K562 (cell line): ENCODE results near the gene MID2. TPM values are rescaled to one million over a fixed set of nuclear protein-coding genes. Genes with fewer than 3 reads are reported as not detected.
A peak's percentile ranks its signal among the peaks of the same experiment; 100 is the strongest.

ENCODE experiments used
- ATAC-seq: fragments of 200-7000 bp; cut with Tn5 transposase; 3 replicates; pipeline ENCODE4 v1.9.1; 2020; ENCODE audit warnings: moderate library complexity
- BruUV-seq: library from RNA; stranded (reverse); fragments of 400-500 nt; replicated peaks from 2 replicates; lab custom pipeline; 2021; lab: Mats Ljungman, UMichigan
- CTCF ChIA-PET: fragments of 300-600 bp; formaldehyde crosslinking; extraction: SDS; loops from one replicate; lab custom pipeline; 2021; ENCODE audit warnings: low intra/inter-chr PET ratio; lab: Yijun Ruan, JAX
- POLR2A ChIA-PET: fragments of 300-600, 350-650 bp; sonication (Branson Sonifier 250); formaldehyde crosslinking; extraction: SDS; loops from one replicate; lab custom pipeline; 2021; ENCODE audit warnings: antibody characterized with exemption, inconsistent platforms; lab: Yijun Ruan, JAX
- DNase-seq, 4 experiments: peaks; one replicate each; pipeline versions ENCODE4 v3.0.0 to v3.0.0-alpha.2; 2011 to 2018; ENCODE audit warnings: low spot score in 3 of 4, mixed read lengths in 3 of 4; ENCODE audit errors: extremely low read depth in 1 of 4
- FAIRE-seq: peaks from 2 replicates; lab custom pipeline; 2011; peaks lifted over from hg19 to GRCh38; lab: Jason Lieb, UNC
- H2AFZ ChIP-seq: 2 replicates; pipeline ENCODE4 v1.6.0; 2011; ENCODE audit warnings: low read depth, low read length, control low read depth, inconsistent platforms
- H3K27ac ChIP-seq: fragments of 200-600 bp; 3 replicates; pipeline ENCODE4 v1.8.0; 2011; ENCODE audit warnings: low read depth, mild to moderate bottlenecking, control low read depth, inconsistent platforms, low read length, moderate library complexity, mixed read lengths; ENCODE audit errors: extremely low read depth
- H3K27me3 ChIP-seq, 2 experiments: fragments of 300-600 bp in 1 of 2; 2 replicates in 1 of 2; 3 replicates in 1 of 2; pipeline versions ENCODE4 v1.6.0 to v1.8.0; 2011; ENCODE audit warnings: inconsistent platforms in 2 of 2, low read length in 2 of 2, mild to moderate bottlenecking in 1 of 2, mixed read lengths in 1 of 2, moderate library complexity in 1 of 2; ENCODE audit not compliant: control insufficient read depth in 2 of 2, insufficient read depth in 2 of 2
- H3K36me3 ChIP-seq: fragments of 300-600 bp; 3 replicates; pipeline ENCODE4 v1.8.0; 2011; ENCODE audit warnings: mild to moderate bottlenecking, low read length, inconsistent platforms; ENCODE audit not compliant: control insufficient read depth, insufficient read depth
- H3K4me1 ChIP-seq, 2 experiments: fragments of 200-600 bp in 1 of 2; replicated peaks in 1 of 2; 2 replicates in 1 of 2; 3 replicates in 1 of 2; pipeline versions ENCODE4 v1.5.1 to v1.8.0; 2011; ENCODE audit warnings: inconsistent platforms in 2 of 2, low read length in 2 of 2, mild to moderate bottlenecking in 1 of 2, mixed read lengths in 1 of 2, moderate library complexity in 1 of 2; ENCODE audit not compliant: control insufficient read depth in 2 of 2, insufficient read depth in 2 of 2
- H3K4me2 ChIP-seq: 2 replicates; pipeline ENCODE4 v1.6.1; 2011; ENCODE audit warnings: low read length, control low read depth, inconsistent platforms, mixed read lengths; ENCODE audit not compliant: insufficient read depth
- H3K4me3 ChIP-seq: fragments of 200-600 bp; sonication (generic), shearing (Covaris generic); 2 replicates; pipeline ENCODE4 v1.5.1; 2016; ENCODE audit warnings: control low read depth, inconsistent platforms
- H3K79me2 ChIP-seq: fragments of 200-600 bp; 3 replicates; pipeline ENCODE4 v1.8.0; 2011; ENCODE audit warnings: low read length, inconsistent platforms; ENCODE audit not compliant: control insufficient read depth, insufficient read depth
- H3K9ac ChIP-seq, 2 experiments: 2 replicates each; pipeline versions ENCODE4 v1.6.0 to v1.6.1; 2011; ENCODE audit warnings: low read depth in 2 of 2, low read length in 2 of 2, control low read depth in 1 of 2, inconsistent platforms in 1 of 2, mild to moderate bottlenecking in 1 of 2, mixed read lengths in 1 of 2; ENCODE audit not compliant: insufficient read depth in 1 of 2
- H3K9me1 ChIP-seq: one replicate; pipeline ENCODE4 v1.6.0; 2011; ENCODE audit warnings: inconsistent platforms, mild to moderate bottlenecking, low read length, moderate library complexity; ENCODE audit not compliant: control insufficient read depth, insufficient read depth
- H3K9me3 ChIP-seq: replicated peaks from 2 replicates; pipeline ENCODE4 v1.5.1; 2011; ENCODE audit warnings: low read depth, low read length, inconsistent platforms; ENCODE audit not compliant: control insufficient read depth, insufficient read depth
- H4K20me1 ChIP-seq: replicated peaks from 2 replicates; pipeline ENCODE4 v1.6.1; 2011; ENCODE audit warnings: low read length, inconsistent platforms, mixed read lengths; ENCODE audit not compliant: control insufficient read depth, insufficient read depth
- CLOCK ChIP-seq: fragments of 250-450 bp; sonication (Bioruptor Pico); IDR thresholded peaks from 2 replicates; pipeline ENCODE4 v1.4.0; 2020; ENCODE audit warnings: mild to moderate bottlenecking, moderate library complexity, borderline replicate concordance
- CTCF ChIP-seq, 3 experiments: IDR thresholded peaks in 2 of 3; conservative IDR thresholded peaks in 1 of 3; 2 replicates each; pipeline ENCODE4 v1.5.1; 2011 to 2012; ENCODE audit warnings: low read length in 3 of 3, mild to moderate bottlenecking in 3 of 3, control low read depth in 2 of 3, improper control_type of control experiment in 1 of 3, inconsistent platforms in 1 of 3, low read depth in 1 of 3, mixed read lengths in 1 of 3, moderate library complexity in 1 of 3; ENCODE audit not compliant: insufficient read depth in 2 of 3
- MEIS2 ChIP-seq: fragments of 450-650 bp; IDR thresholded peaks from 2 replicates; pipeline ENCODE4 v1.6.1; 2014; ENCODE audit warnings: mild to moderate bottlenecking; ENCODE audit not compliant: partially characterized antibody
- PML ChIP-seq: IDR thresholded peaks from 2 replicates; pipeline ENCODE4 v1.6.1; 2012; ENCODE audit warnings: low read length, inconsistent platforms
- RBM14 ChIP-seq: fragments of 200-400 bp; formaldehyde crosslinking; IDR thresholded peaks from 2 replicates; pipeline ENCODE4 v1.6.1; 2018; ENCODE audit warnings: low read depth, mild to moderate bottlenecking, low read length, moderate library complexity, borderline replicate concordance; ENCODE audit not compliant: insufficient read depth
- REST ChIP-seq, 2 experiments: fragments of 450-650 bp; formaldehyde crosslinking in 1 of 2; IDR thresholded peaks; 2 replicates each; pipeline versions ENCODE4 v1.4.0 to v1.6.1; 2014 to 2020; ENCODE audit warnings: mild to moderate bottlenecking in 2 of 2, borderline replicate concordance in 1 of 2, low read depth in 1 of 2
- ZFP1 ChIP-seq: fragments of 450-650 bp; formaldehyde crosslinking; IDR thresholded peaks from 2 replicates; pipeline ENCODE4 v1.4.0; 2020; ENCODE audit warnings: mild to moderate bottlenecking, mixed read lengths
- ZSCAN32 ChIP-seq: fragments of 450-650 bp; formaldehyde crosslinking; IDR thresholded peaks from 2 replicates; pipeline ENCODE4 v1.4.0; 2020; ENCODE audit warnings: mild to moderate bottlenecking, moderate library complexity
- WGBS: fragments of 100-300 bp; shearing (Covaris generic); methylation state at CpG from one replicate; pipeline ENCODE4 v1.1.6; 2016; ENCODE audit warnings: low coverage, mixed read lengths; ENCODE audit not compliant: insufficient coverage; ENCODE audit errors: missing lambda C conversion rate; 5-methylcytosine and 5-hydroxymethylcytosine counted together
- in situ Hi-C: fragments of 300-500 bp; cut with MboI; formaldehyde crosslinking; loops from 4 replicates; pipeline ENCODE4 v1.15.0; 2018; ENCODE audit warnings: inconsistent platforms, mixed read lengths
- intact Hi-C: fragments of 100-400 bp; cut with micrococcal nuclease; formaldehyde crosslinking; loops from 2 replicates; pipeline ENCODE4 v1.14.2; 2022
- polyA plus RNA-seq, 8 experiments: library from polyadenylated mRNA; depleted of rRNA in 4 of 8; stranded (reverse) in 5 of 8; unstranded in 3 of 8; fragments of >200 nt; fragmentation: Nextera tagmentation in 2 of 8; fragmentation: Illumina TruSeq in 1 of 8; extraction: Ambion mirVana in 2 of 8; extraction: Trizol in 1 of 8; gene quantifications; 2 replicates each; pipeline versions ENCODE4 v1.2.1 to v1.2.3, GENCODE V29; 2011 to 2014; ENCODE audit warnings: inconsistent platforms in 1 of 8, missing spikeins in 1 of 8
- total RNA-seq, 7 experiments: library from RNA; depleted of rRNA in 6 of 7; stranded (reverse); fragments of >200 nt in 6 of 7; fragmentation: Illumina TruSeq in 2 of 7; extraction: Trizol in 2 of 7; gene quantifications; 2 replicates each; pipeline versions ENCODE4 v1.2.1 to v1.2.3, GENCODE V29; 2011 to 2021; ENCODE audit warnings: low replicate concordance in 1 of 7

MID2 gene
- total and polyA plus RNA-seq, 9 of the 15 experiments (the other 6 are each of a cell fraction or from before 2014, with no cell fraction given), result 0.07 TPM; not detected in 8

GRCh38 chrX:107894038-107894437, 68.4 kb downstream of the MID2 start:
- 0% methylated on average over 4 of the region's 4 CpGs for whole genome bisulfite sequencing
- in situ Hi-C loops, result loop anchor here (25.0 kb wide), 1 partner anchor 1007 kb away; no protein-coding TSS in a partner anchor
- TF ChIP-seq CLOCK (CRISPR knock-in tag) (no peak), MEIS2 (no peak), ZSCAN32 (CRISPR knock-in tag) (no peak), RBM14 (no peak), REST (IDR thresholded peaks at IDR 0.05; ENCODE audit: borderline replicate concordance) (peak; percentile 61; the same call in 1 of the 2 replicates), REST (CRISPR knock-in tag; IDR thresholded peaks at IDR 0.05; ENCODE audit: low read depth) (no peak), CTCF (IDR thresholded peaks at IDR 0.05 in 2 of 3, conservative IDR thresholded peaks at IDR 0.05 in 1 of 3; ENCODE audit: insufficient read depth in 2 of 3, low read depth in 1 of 3, low read length in 3 of 3) (peak; percentile 44 to 50 (median 46); a peak in 4 of 6 replicates), ZFP1 (peak; percentile 99), PML (no peak)

More at GRCh38 chrX:107894038-107894437, 68.4 kb downstream of the MID2 start:
- POLR2A ChIA-PET, result no interaction called here
- FAIRE-seq (peak; percentile 64), ATAC-seq (peak; percentile 84), DNase-seq (peak; percentile 36 to 50 (median 44))
- Histone ChIP-seq H4K20me1 (no peaks in the 10 kb centered on the region), H3K9ac (no peak overlapping the region), H3K4me1 (no peaks in the 10 kb centered on the region), H3K79me2 (no peaks in the 10 kb centered on the region), H3K9me3 (peaks cover 4% of the 10 kb centered on the region; the same call in 1 of the 2 replicates), H3K9me1 (no peaks in the 10 kb centered on the region), H2AFZ (no peak overlapping the region), H3K27ac (no peak overlapping the region), H3K4me3 (no peak overlapping the region), H3K4me2 (no peak overlapping the region), H3K27me3 (no peaks in the 10 kb centered on the region), H3K36me3 (no peaks in the 10 kb centered on the region)
- CTCF ChIA-PET, result interaction anchor here (0.6 to 1.2 kb wide), 3 partner anchors 235 to 1000 kb away, joined by 3 read pairs; no protein-coding TSS in a partner anchor
- intact Hi-C loops, result loop anchor here (5.0 to 10.0 kb wide), 4 partner anchors 117 to 1002 kb away; partner anchors contain the start of genes NCBP2L and TSC22D3
- BruUV-seq, result no TSS peak
